ENCODE results near the gene NBEA.

The NBEA gene

DNA sequence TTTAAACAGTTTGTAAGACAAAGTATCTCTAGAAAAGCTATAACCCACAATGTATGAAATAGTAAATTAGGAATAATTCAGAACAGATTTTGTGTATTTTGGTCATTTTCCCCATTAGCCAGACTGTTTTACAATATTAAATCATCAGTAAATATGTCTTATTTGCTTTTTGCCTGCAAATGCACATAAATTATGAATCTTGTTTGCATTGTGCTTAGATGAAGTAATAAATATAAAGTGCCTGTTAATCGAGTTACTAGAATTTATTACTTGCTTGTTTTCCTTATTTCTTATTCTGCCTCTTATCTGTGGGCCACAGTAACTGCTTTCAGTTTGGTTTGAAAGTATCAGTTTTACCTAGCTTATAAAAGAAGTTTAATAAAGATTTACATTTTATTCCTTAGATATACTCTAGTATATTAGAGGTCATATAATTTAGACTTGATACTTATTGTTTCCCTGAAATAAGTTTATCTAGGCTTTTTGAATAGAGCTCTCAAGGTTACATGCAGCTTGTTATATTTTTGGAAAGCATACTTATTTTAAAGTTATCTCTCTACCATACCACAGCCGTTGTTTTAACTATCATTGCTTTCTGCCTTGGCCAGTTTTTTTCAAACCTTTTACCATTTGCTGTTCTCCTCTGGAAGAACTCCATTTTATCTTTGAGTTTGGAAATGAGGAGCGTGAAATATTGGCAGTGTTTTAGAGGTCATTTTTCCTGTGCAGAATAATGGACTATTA is 238.0 kb downstream of the NBEA start:
- no peak for DNase-seq

DNA sequence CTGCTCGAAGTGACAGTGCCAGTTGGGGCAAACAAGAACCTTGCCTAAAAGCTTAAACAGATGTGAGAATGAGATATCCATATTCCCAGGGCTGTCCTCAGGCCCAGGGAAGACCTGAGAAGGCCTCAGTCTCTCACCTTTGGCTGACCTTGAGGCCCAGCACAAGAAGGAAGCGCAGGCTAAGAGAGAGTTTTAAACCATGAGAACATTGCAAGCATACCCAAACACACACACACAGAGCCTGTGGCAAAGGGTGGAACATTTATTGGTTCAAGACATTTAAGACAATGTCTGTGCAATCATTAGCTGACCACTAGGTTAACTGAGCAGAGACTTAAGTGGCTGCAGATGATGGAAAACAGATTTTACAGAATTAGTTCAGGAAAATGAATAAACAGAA is 248.2 kb downstream of the NBEA start:
- no peak for DNase-seq

DNA sequence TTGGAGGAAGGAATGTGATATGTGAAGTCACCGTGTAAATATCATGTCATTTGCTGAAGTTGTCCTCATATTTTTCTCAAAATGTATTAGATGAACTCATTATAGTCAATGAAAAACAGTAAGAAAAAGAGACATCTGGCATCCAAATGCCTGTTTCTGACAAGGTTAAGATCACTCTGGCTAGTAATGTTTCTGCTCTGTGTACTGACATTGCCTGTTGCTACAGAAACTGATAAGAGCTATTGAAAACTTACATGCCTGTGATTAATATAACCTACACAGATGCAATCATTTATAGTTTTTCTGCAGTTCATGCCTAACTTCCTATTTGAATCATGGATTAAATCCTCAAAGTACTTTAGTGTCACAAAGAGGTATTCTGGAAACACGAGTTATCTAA is 249.8 kb downstream of the NBEA start:
- no peak for DNase-seq

DNA sequence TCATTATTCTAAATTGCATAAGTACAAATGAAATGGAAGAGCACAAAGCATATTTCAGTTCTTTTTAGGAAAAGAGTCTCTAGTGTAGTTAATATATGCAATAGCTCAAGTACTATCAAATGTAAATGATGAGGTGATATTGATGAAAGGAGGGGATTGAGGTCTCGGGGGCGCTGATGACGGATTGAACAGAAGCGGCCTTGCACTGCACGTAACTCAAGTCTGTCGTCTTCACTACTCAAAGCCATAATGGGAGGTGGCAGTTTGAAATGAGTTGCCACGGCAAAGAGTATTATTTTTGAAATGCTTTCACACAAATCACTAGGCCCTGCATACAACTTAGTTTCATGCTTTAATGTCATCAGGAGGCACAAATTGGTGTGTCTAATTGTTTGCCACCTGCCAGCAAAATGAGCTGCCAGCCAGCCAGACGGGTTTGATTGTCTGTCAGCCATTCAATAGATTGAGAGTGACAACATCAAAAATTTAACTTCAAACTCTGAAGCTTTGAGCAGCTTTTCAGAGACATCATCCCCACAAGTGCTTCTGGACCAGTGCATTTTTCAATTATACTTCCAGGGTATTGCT is 256.6 kb downstream of the NBEA start:
- DNase-seq = no peak

- DNase-seq = no peak
Measured at GRCh38 chr13:35208587-35208986, 266.5 kb downstream of the NBEA start.

DNA sequence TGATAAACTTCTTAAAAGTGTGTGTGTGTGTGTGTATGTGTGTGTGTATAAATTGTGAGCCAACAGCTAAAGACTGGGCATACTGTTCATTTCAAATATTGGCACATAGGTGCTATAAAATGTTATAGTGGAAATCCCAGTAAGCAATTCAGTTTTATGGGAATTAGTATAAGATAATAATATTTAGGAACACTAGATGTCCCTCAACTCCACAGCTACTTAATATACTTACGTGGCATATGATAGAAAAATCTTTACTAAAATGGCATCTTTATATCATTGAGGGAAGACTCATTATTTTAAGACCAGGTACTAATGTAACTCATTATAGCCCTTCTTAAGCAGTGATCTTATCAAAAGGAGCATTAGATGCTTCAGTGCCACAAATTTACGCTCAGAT is 268.2 kb downstream of the NBEA start:
- DNase-seq = no peak

GRCh38 chr13:35211949-35212348 is 269.9 kb downstream of the NBEA start:
- DNase-seq = no peak

DNA sequence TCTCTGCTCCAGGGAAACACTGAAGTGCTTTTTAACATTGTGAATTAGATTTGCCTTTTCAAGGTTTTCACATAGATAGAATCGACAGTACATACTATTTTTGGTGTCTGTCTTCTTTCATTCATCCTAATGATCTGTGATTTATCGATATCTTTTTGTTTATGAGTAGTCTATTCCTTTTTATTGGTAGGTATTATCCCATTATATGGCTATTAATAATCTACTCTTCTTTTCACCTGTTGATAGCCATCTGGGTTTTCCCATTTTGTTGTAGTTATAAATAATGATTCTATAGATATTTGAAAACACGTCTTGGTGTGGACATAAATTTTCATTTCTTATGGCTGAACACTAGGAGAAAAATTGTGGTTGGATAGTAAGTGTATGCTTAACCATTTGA is 271.8 kb downstream of the NBEA start:
- no peak for DNase-seq

DNA sequence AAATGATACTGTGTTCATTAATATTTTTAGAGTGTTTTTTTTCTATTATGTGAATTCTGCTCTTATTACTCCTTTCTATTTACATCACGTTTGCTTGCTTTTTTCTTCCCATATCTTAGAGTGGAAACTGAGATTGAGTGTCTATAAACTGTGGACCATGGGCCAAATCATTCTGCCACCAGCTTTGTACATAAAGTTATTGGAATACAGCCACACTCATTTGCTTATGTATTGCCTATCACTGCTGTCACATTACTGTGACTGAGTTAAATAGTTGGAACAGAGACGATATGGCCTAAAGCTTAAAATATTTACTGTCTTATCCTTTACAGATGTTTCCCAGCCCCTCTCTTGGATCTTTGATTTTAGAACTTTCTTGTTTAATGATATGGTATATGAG is 274.1 kb downstream of the NBEA start:
- DNase-seq = no peak

- DNase-seq = no peak
Measured at GRCh38 chr13:35219021-35219420, 277.0 kb downstream of the NBEA start.

GRCh38 chr13:35225159-35225558 is 283.1 kb downstream of the NBEA start:
- DNase-seq = no peak

GRCh38 chr13:35225582-35225981 is 283.5 kb downstream of the NBEA start:
- no peak for DNase-seq

DNA sequence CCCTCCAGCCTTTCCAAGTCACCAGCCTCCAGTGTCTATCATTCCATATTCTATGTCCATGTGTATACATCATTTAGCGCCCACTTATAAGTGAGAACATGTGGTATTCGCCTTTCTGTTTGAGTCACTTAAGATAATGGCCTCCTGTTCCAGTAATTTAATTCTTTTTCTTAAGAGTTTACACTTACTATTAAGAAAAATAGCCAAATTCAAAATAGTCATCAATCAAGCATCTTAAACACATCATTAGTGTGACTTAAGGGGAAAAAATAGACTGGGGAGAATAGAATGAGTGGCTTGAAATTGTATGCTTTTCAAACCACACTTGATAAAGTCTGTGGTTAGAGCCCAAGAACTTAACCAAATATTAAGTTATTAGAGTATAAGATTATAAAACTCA is 286.5 kb downstream of the NBEA start:
- no peak for DNase-seq

- DNase-seq = no peak
Measured at GRCh38 chr13:35231426-35231825, 289.4 kb downstream of the NBEA start.

DNA sequence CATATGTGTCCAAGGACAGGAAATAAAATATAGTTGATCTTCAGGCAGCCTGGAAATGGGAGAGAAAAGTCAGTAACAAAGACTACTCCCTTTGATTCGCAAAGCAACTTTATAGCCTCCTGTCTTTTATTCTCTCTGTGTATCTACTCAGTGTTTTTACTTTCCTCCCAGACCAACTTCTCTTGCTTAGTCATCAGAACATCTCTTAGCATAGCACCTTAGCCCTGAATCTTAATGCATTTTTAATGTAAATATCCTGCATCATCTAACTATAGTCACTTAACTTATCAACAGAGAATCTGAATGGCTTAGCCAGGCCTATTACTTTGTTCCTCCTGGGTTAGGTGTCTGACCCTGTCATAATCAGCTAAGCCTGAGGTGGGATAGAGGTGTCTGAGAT is 296.2 kb downstream of the NBEA start:
- DNase-seq = no peak

GRCh38 chr13:35252536-35253205 is 310.6 kb downstream of the NBEA start:
- no peak for DNase-seq

- no peak for DNase-seq
Measured at GRCh38 chr13:35255241-35255640, 313.2 kb downstream of the NBEA start.

DNA sequence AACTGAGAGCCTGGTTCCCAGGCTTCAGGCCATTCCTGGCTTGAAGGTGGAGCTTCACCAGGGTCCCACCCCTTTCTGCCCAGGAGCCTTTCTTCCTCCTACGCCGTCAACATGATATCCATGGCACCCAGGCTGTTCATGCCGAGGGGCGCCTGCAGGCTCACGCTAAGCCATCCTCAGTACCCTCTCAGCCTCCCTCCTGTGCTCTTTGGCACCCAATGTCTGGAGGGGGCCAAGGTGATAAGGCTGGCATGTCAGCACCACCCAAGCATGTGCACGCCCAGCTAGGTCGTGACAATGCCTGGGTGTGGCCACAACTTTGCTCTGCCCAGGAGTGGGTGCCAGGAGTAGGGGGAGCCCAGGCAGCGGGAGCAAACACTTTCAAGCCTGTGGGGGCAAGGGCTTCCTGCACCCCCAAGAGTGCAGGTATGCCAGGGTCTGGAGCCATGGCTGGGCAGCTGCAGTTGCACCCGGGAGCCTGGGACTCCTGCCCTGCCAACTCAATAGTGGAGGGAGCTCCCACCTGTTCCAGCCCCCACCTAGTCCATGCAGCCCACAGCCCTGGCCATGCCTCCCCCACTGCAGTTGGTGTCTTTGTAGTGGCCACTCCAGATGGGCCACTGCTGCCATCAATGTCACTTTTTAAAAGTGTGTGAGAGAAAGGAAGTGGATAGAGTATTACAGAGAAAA is 314.5 kb downstream of the NBEA start:
- no peak for DNase-seq

GRCh38 chr13:35260316-35260715 is 318.2 kb downstream of the NBEA start:
- DNase-seq = no peak

DNA sequence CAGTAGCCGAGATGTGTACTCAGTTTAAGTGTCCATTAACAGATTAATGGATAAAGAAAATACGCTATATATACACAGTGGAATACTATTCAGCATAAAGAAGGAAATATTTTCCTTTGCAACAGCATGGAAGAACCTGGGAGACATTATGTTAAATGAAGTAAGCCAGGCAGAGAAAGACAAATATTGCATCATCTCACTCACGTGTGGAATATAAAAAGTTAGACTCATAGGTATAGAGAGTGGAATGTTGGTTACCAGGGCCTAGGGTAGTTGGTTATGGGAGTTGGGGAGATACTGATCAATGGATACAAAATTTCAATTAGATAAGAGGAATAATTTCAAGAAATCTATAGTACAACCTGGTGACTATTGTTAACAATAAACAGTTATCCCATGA is 324.3 kb downstream of the NBEA start:
- no peak for DNase-seq

GRCh38 chr13:35278917-35279316 is 336.8 kb downstream of the NBEA start:
- no peak for DNase-seq

- no peak for DNase-seq
Measured at GRCh38 chr13:35279500-35279899, 337.4 kb downstream of the NBEA start.

DNA sequence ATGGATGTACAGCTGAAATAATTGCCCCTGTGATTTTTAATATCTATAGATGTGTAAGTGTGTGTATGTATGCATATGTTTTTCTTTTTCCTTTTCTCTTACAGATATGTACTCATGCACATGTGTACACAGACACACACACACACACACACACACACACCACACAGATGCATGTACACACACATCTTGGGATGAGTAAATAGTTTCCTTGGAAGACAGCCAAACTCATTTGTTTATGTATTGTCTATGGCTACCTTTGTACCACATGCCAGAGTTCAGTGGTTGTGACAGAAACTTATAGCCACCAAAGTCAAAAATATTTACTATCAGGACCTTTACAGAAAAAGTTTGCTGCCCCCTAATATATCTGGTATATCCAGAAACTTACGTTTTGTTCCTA is 341.8 kb downstream of the NBEA start:
- peak; percentile 47 for DNase-seq

- DNase-seq = no peak
Measured at GRCh38 chr13:35285677-35286076, 343.6 kb downstream of the NBEA start.

All from SHP77 treated with DMSO at 0.1 percent for 48 hours (cell line).